Endothelial cell of umbilical vein (primary cell): ENCODE results near the gene APOBEC3G. TPM values are rescaled to one million over a fixed set of nuclear protein-coding genes. Genes with fewer than 3 reads are reported as not detected.
"Not testable (repeated sequence)": the region's sequence is repeated elsewhere in the genome, so short reads cannot be mapped to it uniquely, and the experiment has no call there.

Source experiments
- BruUV-seq: library from RNA; stranded (reverse); fragments of 400-500 nt; replicated peaks from 2 replicates; lab custom pipeline; 2021; lab: Mats Ljungman, UMichigan
- CTCF ChIA-PET: fragments of 300-600, 350-600 bp; sonication (Branson Sonifier 250); formaldehyde crosslinking; loops from one replicate; lab custom pipeline; 2021; ENCODE audit warnings: antibody characterized with exemption, inconsistent platforms; lab: Charles Lee
- POLR2A ChIA-PET: fragments of 300-600, 350-600 bp; sonication (Branson Sonifier 250); formaldehyde crosslinking; loops from one replicate; lab custom pipeline; 2021; ENCODE audit warnings: antibody characterized with exemption, inconsistent platforms; lab: Charles Lee
- DNase-seq: peaks from one replicate; pipeline ENCODE4 v3.0.0-alpha.2; 2011; ENCODE audit warnings: low read depth, low spot score
- FAIRE-seq: peaks from 2 replicates; lab custom pipeline; 2011; peaks lifted over from hg19 to GRCh38; lab: Jason Lieb, UNC
- H2AFZ ChIP-seq: 2 replicates; pipeline ENCODE4 v1.6.0; 2012; ENCODE audit warnings: low read depth, low read length, control low read depth, inconsistent platforms
- H3K27ac ChIP-seq: 2 replicates; pipeline ENCODE4 v1.5.1; 2011; ENCODE audit warnings: low read depth, mild to moderate bottlenecking, control low read depth, low read length, moderate library complexity; ENCODE audit not compliant: insufficient read depth
- H3K27me3 ChIP-seq, 2 experiments: 2 replicates each; pipeline versions ENCODE4 v1.6.0 to v1.6.1; 2011; ENCODE audit warnings: low read length in 2 of 2, mixed read lengths in 1 of 2; ENCODE audit not compliant: control insufficient read depth in 2 of 2, insufficient read depth in 2 of 2
- H3K36me3 ChIP-seq, 2 experiments: 2 replicates in 1 of 2; 3 replicates in 1 of 2; pipeline ENCODE4 v1.5.1; 2011; ENCODE audit warnings: low read length in 2 of 2, mild to moderate bottlenecking in 1 of 2, moderate library complexity in 1 of 2; ENCODE audit not compliant: control insufficient read depth in 2 of 2, insufficient read depth in 2 of 2; ENCODE audit errors: extremely low read depth in 1 of 2
- H3K4me1 ChIP-seq: 3 replicates; pipeline ENCODE4 v1.5.1; 2011; ENCODE audit warnings: mild to moderate bottlenecking, low read length; ENCODE audit not compliant: control insufficient read depth, insufficient read depth; ENCODE audit errors: extremely low read depth
- H3K4me2 ChIP-seq: 2 replicates; pipeline ENCODE4 v1.6.1; 2011; ENCODE audit warnings: low read length, control low read depth, mixed read lengths; ENCODE audit not compliant: insufficient read depth
- H3K4me3 ChIP-seq, 3 experiments: fragments of 200-600 bp in 1 of 3; sonication (generic), shearing (Covaris generic) in 1 of 3; replicated peaks in 1 of 3; 2 replicates each; pipeline ENCODE4 v1.5.1; 2011 to 2016; ENCODE audit warnings: control low read depth in 3 of 3, low read length in 3 of 3, mild to moderate bottlenecking in 2 of 3, inconsistent platforms in 1 of 3, low read depth in 1 of 3, moderate library complexity in 1 of 3; ENCODE audit not compliant: insufficient read depth in 1 of 3
- H3K79me2 ChIP-seq: 2 replicates; pipeline ENCODE4 v1.6.0; 2012; ENCODE audit warnings: low read length, inconsistent platforms; ENCODE audit not compliant: control insufficient read depth, insufficient read depth
- H3K9ac ChIP-seq: replicated peaks from 2 replicates; pipeline ENCODE3; 2011; ENCODE audit warnings: low read length, control low read depth; ENCODE audit not compliant: insufficient read depth; ENCODE audit errors: extremely low read depth
- H3K9me1 ChIP-seq: replicated peaks from 3 replicates; pipeline ENCODE4 v1.6.0; 2011; ENCODE audit warnings: mild to moderate bottlenecking, low read length; ENCODE audit not compliant: control insufficient read depth, insufficient read depth; ENCODE audit errors: extremely low read depth
- H3K9me3 ChIP-seq: replicated peaks from 2 replicates; pipeline ENCODE4 v1.5.1; 2012; ENCODE audit warnings: low read length, inconsistent platforms; ENCODE audit not compliant: control insufficient read depth, insufficient read depth
- H4K20me1 ChIP-seq: replicated peaks from 2 replicates; pipeline ENCODE3; 2011; ENCODE audit warnings: mild to moderate bottlenecking, low read length; ENCODE audit not compliant: control insufficient read depth, insufficient read depth; ENCODE audit errors: extremely low read depth
- CTCF ChIP-seq, 2 donors: IDR thresholded peaks; 1 replicate in 1 of 2; 2 replicates in 1 of 2; pipeline ENCODE4 v1.5.1; 2011; ENCODE audit warnings: low read length in 2 of 2, mild to moderate bottlenecking in 2 of 2, moderate library complexity in 2 of 2, control low read depth in 1 of 2, inconsistent platforms in 1 of 2, low read depth in 1 of 2; ENCODE audit not compliant: insufficient read depth in 1 of 2; ENCODE audit errors: extremely low read depth in 1 of 2
- EZH2 ChIP-seq: IDR thresholded peaks from 2 replicates; pipeline ENCODE4 v1.6.1; 2012; ENCODE audit warnings: borderline replicate concordance, low read depth, mild to moderate bottlenecking, moderate library complexity, low read length, inconsistent platforms; ENCODE audit not compliant: severe bottlenecking
- FOS ChIP-seq: IDR thresholded peaks from 2 replicates; pipeline ENCODE4 v1.6.1; 2011; ENCODE audit warnings: mild to moderate bottlenecking, low read length, moderate library complexity, borderline replicate concordance; ENCODE audit not compliant: insufficient read depth
- GATA2 ChIP-seq: IDR thresholded peaks from 2 replicates; pipeline ENCODE4 v1.7.0; 2011; ENCODE audit warnings: low read depth, mild to moderate bottlenecking, moderate library complexity, mixed read lengths, low read length; ENCODE audit not compliant: insufficient read length, insufficient read depth
- JUN ChIP-seq: IDR thresholded peaks from 2 replicates; pipeline ENCODE4 v1.6.1; 2011; ENCODE audit warnings: borderline replicate concordance, low read depth; ENCODE audit not compliant: insufficient read length, insufficient read depth
- MYC ChIP-seq: IDR thresholded peaks from one replicate; pipeline ENCODE4 v1.6.1; 2011; ENCODE audit warnings: mild to moderate bottlenecking, low read depth, low read length
- POLR2A ChIP-seq: IDR thresholded peaks from 2 replicates; pipeline ENCODE4 v1.6.1; 2012; ENCODE audit warnings: low read depth, mild to moderate bottlenecking, control low read depth, low read length
- POLR2AphosphoS5 ChIP-seq: IDR thresholded peaks from 2 replicates; pipeline ENCODE4 v1.6.1; 2012; ENCODE audit warnings: low read depth, mild to moderate bottlenecking, control low read depth, low read length, moderate library complexity; ENCODE audit not compliant: insufficient read depth
- dilution Hi-C: fragments of 300-500 bp; cut with MboI; formaldehyde crosslinking; loops from one replicate; pipeline ENCODE4 v1.15.0; 2019; ENCODE audit warnings: low sequenced_read_pairs; ENCODE audit not compliant: extremely low pct_ligation_motif_present
- intact Hi-C: fragments of 100-400 bp; cut with micrococcal nuclease; formaldehyde crosslinking; loops from one replicate; pipeline ENCODE4 v1.10.0; 2022
- polyA plus RNA-seq, 4 experiments: library from polyadenylated mRNA; depleted of rRNA in 3 of 4; stranded (reverse) in 3 of 4; unstranded in 1 of 4; fragments of >200 nt; gene quantifications; 2 replicates each; pipeline versions ENCODE4 v1.2.1 to v1.2.3, GENCODE V29; 2011 to 2012; ENCODE audit warnings: missing spikeins in 1 of 4
- total RNA-seq: library from RNA; stranded (reverse); gene quantifications from 2 replicates; pipeline ENCODE4 v1.2.3, GENCODE V29; 2021
- TF ChIP-seq, protein P1 (sequence below): IDR thresholded peaks from 2 replicates; pipeline ENCODE4 v1.6.1; 2011; ENCODE audit not compliant: insufficient read depth, insufficient read length

The APOBEC3G gene
- total and polyA plus RNA-seq, 2 donors (not counting 3 experiments of a cell fraction or from before 2014, with no cell fraction given), result 3.6 to 5.1 TPM

- H3K4me2 ChIP-seq, result no peak overlapping the region
- CTCF ChIA-PET, result no interaction called here
- intact Hi-C loops, result no loop called here
- dilution Hi-C loops, result no loop called here
- no TSS peak for BruUV-seq
- no peaks in the 10 kb centered on the region for H3K9me3 ChIP-seq
- H3K27ac ChIP-seq, result no peak overlapping the region
- H3K9me1 ChIP-seq, result no peaks in the 10 kb centered on the region
- POLR2A ChIA-PET, result no interaction called here
- no peaks in the 10 kb centered on the region for H3K36me3 ChIP-seq
- no peak overlapping the region for H2AFZ ChIP-seq
- TF ChIP-seq MYC (no peak), POLR2AphosphoS5 (no peak), JUN (no peak), GATA2 (no peak), POLR2A (no peak), FOS (no peak), CTCF (IDR thresholded peaks at IDR 0.05; ENCODE audit: extremely low read depth in 1 of 2, insufficient read depth in 1 of 2, low read depth in 1 of 2, low read length in 2 of 2) (no peak), EZH2 (no peak)
- TF ChIP-seq, protein P1, sequence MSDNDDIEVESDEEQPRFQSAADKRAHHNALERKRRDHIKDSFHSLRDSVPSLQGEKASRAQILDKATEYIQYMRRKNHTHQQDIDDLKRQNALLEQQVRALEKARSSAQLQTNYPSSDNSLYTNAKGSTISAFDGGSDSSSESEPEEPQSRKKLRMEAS, result no peak
- no peaks in the 10 kb centered on the region for H3K4me1 ChIP-seq
- peaks cover 0 to 1% of the 10 kb centered on the region in 2 experiments for H3K27me3 ChIP-seq
- no peak overlapping the region for H3K4me3 ChIP-seq
- DNase-seq (no peak), FAIRE-seq (no peak)
- no peaks in the 10 kb centered on the region for H4K20me1 ChIP-seq
- H3K79me2 ChIP-seq, result no peaks in the 10 kb centered on the region
- no peak overlapping the region for H3K9ac ChIP-seq
These were observed 6.9 kb upstream of the APOBEC3G start for GRCh38 chr22:39070186-39070585.

GRCh38 chr22:39072581-39072981, 4.5 kb upstream of the APOBEC3G start:
- H3K4me1 ChIP-seq, H3K36me3 ChIP-seq, dilution Hi-C loops, H3K27me3 ChIP-seq, H3K27ac ChIP-seq, H3K4me3 ChIP-seq, H3K9me1 ChIP-seq, DNase-seq, POLR2A ChIA-PET, CTCF ChIA-PET, H2AFZ ChIP-seq, H3K4me2 ChIP-seq, H4K20me1 ChIP-seq, H3K9ac ChIP-seq, H3K9me3 ChIP-seq, intact Hi-C loops, FAIRE-seq, BruUV-seq, H3K79me2 ChIP-seq: not testable (repeated sequence)
